NT2/D1 (cell line): Measurements from ENCODE around the gene NRXN3.
A peak's percentile ranks its signal among the peaks of the same experiment; 100 is the strongest.

Experiments used
- DNase-seq: peaks from one replicate; pipeline ENCODE4 v3.0.0-alpha.2; 2011; ENCODE audit warnings: low read depth, low spot score
- H3K27me3 ChIP-seq: 2 replicates; pipeline ENCODE4 v1.6.0; 2011; ENCODE audit warnings: mild to moderate bottlenecking; ENCODE audit not compliant: insufficient read length, insufficient read depth
- H3K36me3 ChIP-seq: 2 replicates; pipeline ENCODE4 v1.6.1; 2011; ENCODE audit warnings: mild to moderate bottlenecking, low read length, mixed read lengths; ENCODE audit not compliant: insufficient read depth, insufficient read length
- H3K4me1 ChIP-seq: 2 replicates; pipeline ENCODE4 v1.5.1; 2011; ENCODE audit not compliant: insufficient read depth, insufficient read length
- H3K4me3 ChIP-seq: 2 replicates; pipeline ENCODE4 v1.5.1; 2011; ENCODE audit warnings: low read depth; ENCODE audit not compliant: insufficient read length
- H3K9ac ChIP-seq: 2 replicates; pipeline ENCODE4 v1.6.0; 2011; ENCODE audit warnings: low read depth; ENCODE audit not compliant: insufficient read length
- H3K9me3 ChIP-seq: 2 replicates; pipeline ENCODE4 v1.5.1; 2011; ENCODE audit warnings: mild to moderate bottlenecking, low read length; ENCODE audit not compliant: insufficient read depth
- SUZ12 ChIP-seq: IDR thresholded peaks from 2 replicates; pipeline ENCODE4 v1.6.1; 2011; ENCODE audit not compliant: insufficient read length, insufficient read depth; ENCODE audit errors: extremely low read depth
- YY1 ChIP-seq: IDR thresholded peaks from 2 replicates; pipeline ENCODE4 v1.6.1; 2011; ENCODE audit not compliant: insufficient read length, insufficient read depth
- ZNF274 ChIP-seq: IDR thresholded peaks from 2 replicates; pipeline ENCODE4 v1.6.1; 2011; ENCODE audit warnings: mild to moderate bottlenecking, low read depth, low read length

The NRXN3 gene

DNA sequence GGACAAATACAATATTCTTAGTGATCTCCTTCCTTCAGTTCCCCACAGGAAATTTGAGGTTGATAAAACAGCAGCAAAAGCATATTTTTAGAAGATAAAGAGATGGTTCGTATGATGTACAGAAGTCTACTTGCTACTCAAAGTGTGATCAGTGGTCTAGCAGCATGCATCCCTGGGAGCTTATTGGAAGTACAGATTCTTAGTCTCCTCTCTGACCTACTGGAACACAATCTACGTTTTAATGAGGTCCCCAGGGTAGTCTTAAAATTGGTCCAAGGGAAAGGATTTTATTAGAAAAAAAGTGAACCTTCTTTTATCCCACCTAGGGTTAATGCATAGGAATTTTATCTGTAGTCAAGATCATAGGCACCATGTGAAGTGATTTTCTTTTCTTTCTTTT is 703.4 kb downstream of the NRXN3 start:
- Histone ChIP-seq H3K4me3 (no peak overlapping the region), H3K9ac (no peak overlapping the region), H3K4me1 (no peaks in the 10 kb centered on the region), H3K9me3 (no peaks in the 10 kb centered on the region), H3K27me3 (no peaks in the 10 kb centered on the region), H3K36me3 (no peaks in the 10 kb centered on the region)
- no peak for DNase-seq
- no peak for TF ChIP-seq YY1
- TF ChIP-seq ZNF274, result no peak
- no peak for TF ChIP-seq SUZ12

DNA sequence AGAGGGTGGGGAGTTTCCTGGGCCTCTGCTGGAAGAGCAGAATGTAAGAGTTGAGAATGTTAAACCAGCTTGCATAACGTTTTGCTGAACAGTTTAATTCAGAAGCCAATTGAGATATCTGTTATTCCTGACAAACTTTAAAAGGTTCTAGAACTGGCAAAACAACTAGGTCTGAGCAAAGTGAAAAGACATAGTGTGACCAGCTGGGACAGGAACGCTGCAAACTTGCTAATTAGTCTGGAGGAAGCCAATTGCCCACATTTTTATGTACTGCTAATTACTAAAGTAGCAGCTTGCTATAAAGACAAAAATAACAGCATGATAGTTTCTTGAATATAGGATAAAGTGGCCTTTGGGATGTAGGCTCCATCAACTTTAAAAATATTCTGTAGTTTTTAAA is 704.9 kb downstream of the NRXN3 start:
- Histone ChIP-seq H3K36me3 (no peaks in the 10 kb centered on the region), H3K9ac (no peak overlapping the region), H3K27me3 (no peaks in the 10 kb centered on the region), H3K4me1 (no peaks in the 10 kb centered on the region), H3K9me3 (no peaks in the 10 kb centered on the region), H3K4me3 (no peak overlapping the region)
- DNase-seq, result no peak
- no peak for TF ChIP-seq YY1
- TF ChIP-seq ZNF274, result no peak
- TF ChIP-seq SUZ12, result no peak

DNA sequence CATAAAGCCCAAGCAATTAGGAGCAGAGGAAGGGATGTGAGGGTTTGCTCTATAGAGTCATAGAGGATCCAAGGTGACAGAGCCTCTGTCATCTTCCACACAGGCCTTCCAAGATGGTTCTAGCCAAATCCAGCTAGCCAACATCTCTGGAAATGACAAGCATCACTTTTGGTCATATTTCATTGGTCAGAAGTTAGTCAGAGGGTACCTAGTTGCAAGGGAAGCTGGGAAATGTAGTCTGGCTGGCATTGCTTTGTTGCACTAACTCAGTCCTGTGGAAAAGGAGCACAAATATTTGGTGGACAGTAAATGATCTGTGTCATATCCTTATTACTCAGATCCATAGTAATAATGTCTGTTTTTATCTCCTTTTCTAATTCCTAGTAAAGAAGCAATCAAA is 715.7 kb downstream of the NRXN3 start:
- no peak overlapping the region for H3K9ac ChIP-seq
- no peak for TF ChIP-seq SUZ12
- TF ChIP-seq ZNF274, result no peak
- TF ChIP-seq YY1, result no peak
- no peak overlapping the region for H3K4me3 ChIP-seq
- no peaks in the 10 kb centered on the region for H3K36me3 ChIP-seq
- DNase-seq, result no peak
- H3K4me1 ChIP-seq, result no peaks in the 10 kb centered on the region
- no peaks in the 10 kb centered on the region for H3K27me3 ChIP-seq
- peaks cover 13% of the 10 kb centered on the region; the same call in 1 of the 2 replicates for H3K9me3 ChIP-seq

DNA sequence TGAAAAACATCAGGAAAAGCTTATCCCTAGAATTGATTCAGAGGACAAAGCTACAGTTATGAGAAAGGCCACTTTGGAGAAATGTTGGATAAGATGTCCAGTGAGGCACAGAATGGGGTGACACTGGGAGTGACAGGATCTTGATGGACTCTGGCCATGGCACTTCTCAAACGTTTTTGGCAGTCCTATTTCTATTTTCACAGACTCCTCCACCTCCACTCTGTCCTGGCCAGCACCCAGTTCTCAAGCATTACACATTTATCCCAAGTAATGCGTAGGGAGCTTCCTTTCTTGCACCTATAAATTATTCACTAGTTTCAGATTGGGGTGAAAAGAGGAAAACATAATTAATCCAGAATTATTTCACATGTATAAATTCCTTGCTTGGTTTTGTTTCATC is 727.3 kb downstream of the NRXN3 start:
- no peak for DNase-seq
- Histone ChIP-seq H3K4me3 (no peak overlapping the region), H3K9ac (no peak overlapping the region), H3K36me3 (no peaks in the 10 kb centered on the region), H3K27me3 (no peaks in the 10 kb centered on the region), H3K4me1 (no peaks in the 10 kb centered on the region), H3K9me3 (no peaks in the 10 kb centered on the region)
- no peak for TF ChIP-seq YY1
- no peak for TF ChIP-seq SUZ12
- TF ChIP-seq ZNF274, result no peak

DNA sequence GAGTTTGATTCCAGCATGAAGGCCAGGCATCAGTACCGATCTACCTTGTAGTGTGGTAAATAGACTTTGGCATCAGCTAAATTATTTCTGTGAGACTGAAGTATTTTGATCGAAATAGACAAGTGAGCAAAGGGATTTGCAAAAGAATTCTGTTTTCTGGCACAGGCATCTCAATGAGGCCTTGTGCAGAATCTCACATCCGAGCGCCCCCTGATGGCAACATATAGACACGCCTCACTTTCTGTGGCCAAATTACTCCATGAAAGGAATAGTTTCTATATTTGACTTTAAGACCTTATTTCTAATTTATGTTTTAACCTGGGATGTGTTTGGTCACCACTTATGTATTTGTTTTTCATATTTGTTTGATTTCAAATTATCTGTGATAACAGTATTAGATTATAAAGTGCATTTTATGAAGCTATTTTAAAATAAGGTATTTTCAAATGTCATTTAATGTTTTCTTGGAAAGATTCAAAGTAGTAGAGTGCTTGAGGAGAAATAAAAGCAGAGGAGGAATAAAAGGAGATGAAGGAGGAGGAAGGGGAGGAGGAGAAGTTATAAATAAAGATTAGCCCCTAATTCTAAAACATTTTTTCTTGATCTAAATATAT is 731.9 kb downstream of the NRXN3 start:
- Histone ChIP-seq H3K4me3 (no peak overlapping the region), H3K9me3 (no peaks in the 10 kb centered on the region), H3K4me1 (no peaks in the 10 kb centered on the region), H3K36me3 (no peaks in the 10 kb centered on the region), H3K9ac (no peak overlapping the region), H3K27me3 (no peaks in the 10 kb centered on the region)
- TF ChIP-seq ZNF274, result no peak
- no peak for TF ChIP-seq YY1
- no peak for TF ChIP-seq SUZ12
- DNase-seq, result peak; percentile 43

DNA sequence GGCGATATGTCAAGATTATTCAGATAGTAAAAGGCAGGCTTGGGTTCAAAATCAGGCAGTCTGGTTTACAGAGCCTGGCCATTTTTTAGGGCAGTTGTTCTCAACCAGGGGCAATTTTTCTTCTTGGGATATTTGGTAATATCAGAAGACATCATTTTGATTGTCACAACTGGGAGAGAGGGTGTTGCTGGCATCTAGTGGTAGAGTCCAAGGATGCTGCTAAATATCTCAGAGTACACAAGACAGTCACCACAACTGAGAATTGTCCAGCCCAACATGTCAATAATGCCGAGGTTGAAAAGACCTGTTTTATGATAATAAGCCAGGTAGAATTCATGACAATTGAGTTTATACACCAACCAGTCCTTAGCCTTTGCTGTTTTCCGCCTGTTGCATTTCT is 733.9 kb downstream of the NRXN3 start:
- Histone ChIP-seq H3K4me3 (no peak overlapping the region), H3K36me3 (no peaks in the 10 kb centered on the region), H3K4me1 (no peaks in the 10 kb centered on the region), H3K9ac (no peak overlapping the region), H3K9me3 (no peaks in the 10 kb centered on the region), H3K27me3 (no peaks in the 10 kb centered on the region)
- no peak for TF ChIP-seq ZNF274
- no peak for TF ChIP-seq SUZ12
- TF ChIP-seq YY1, result no peak
- DNase-seq, result no peak

DNA sequence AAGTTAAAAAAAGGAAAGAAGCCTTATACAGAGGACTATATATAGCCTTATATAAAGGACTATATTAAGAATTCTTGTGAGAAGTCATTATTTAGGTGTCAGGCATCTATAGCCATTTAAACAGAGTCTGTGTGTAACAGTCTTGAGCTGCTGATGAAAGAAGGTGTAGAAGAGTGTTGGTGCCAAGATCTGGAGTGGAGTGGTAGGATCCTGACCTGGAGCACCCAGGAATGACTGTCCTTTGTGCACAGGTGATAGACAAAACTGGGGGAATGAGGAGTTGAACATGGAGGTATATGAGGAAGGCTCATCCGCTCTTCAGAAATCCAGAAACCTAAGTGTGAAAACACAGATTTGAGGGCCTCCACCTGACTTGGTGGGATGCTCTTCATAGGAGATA is 747.3 kb downstream of the NRXN3 start:
- H3K9me3 ChIP-seq, result no peaks in the 10 kb centered on the region
- H3K9ac ChIP-seq, result no peak overlapping the region
- TF ChIP-seq SUZ12 (no peak), YY1 (no peak), ZNF274 (no peak)
- H3K4me3 ChIP-seq, result no peak overlapping the region
- H3K36me3 ChIP-seq, result no peaks in the 10 kb centered on the region
- no peaks in the 10 kb centered on the region for H3K27me3 ChIP-seq
- DNase-seq, result no peak
- H3K4me1 ChIP-seq, result no peaks in the 10 kb centered on the region

DNA sequence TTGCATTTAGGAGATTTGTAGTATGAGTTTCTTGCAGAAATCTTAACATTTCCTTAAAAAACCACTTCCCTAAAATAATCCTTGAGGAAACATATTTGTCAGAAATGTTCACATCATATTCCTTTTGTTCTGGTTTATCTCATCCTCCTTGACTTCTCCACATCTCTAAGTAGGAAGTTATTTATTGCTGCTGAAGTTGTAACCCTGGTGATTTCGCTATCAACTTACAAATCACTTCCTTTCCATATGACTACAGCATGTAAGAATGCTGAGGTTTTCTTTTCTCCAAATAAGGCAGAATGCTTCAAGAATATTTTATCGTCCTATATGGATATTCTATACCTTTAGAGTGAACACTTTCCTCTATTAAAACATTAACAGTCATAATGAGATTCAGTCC is 751.7 kb downstream of the NRXN3 start:
- DNase-seq, result no peak
- H3K9ac ChIP-seq, result no peak overlapping the region
- no peaks in the 10 kb centered on the region for H3K4me1 ChIP-seq
- TF ChIP-seq SUZ12, result no peak
- no peak for TF ChIP-seq ZNF274
- TF ChIP-seq YY1, result no peak
- no peak overlapping the region for H3K4me3 ChIP-seq
- H3K27me3 ChIP-seq, result no peaks in the 10 kb centered on the region
- H3K36me3 ChIP-seq, result no peaks in the 10 kb centered on the region
- H3K9me3 ChIP-seq, result no peaks in the 10 kb centered on the region
